GM21786 (cell line): ENCODE data around the gene SMIM11.

Source experiments
- ATAC-seq: cut with Tn5 transposase; IDR thresholded peaks from one replicate; pipeline ENCODE4 v1.9.1; 2021; ENCODE audit not compliant: unreplicated experiment

SMIM11 gene, protein sequence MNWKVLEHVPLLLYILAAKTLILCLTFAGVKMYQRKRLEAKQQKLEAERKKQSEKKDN

DNA sequence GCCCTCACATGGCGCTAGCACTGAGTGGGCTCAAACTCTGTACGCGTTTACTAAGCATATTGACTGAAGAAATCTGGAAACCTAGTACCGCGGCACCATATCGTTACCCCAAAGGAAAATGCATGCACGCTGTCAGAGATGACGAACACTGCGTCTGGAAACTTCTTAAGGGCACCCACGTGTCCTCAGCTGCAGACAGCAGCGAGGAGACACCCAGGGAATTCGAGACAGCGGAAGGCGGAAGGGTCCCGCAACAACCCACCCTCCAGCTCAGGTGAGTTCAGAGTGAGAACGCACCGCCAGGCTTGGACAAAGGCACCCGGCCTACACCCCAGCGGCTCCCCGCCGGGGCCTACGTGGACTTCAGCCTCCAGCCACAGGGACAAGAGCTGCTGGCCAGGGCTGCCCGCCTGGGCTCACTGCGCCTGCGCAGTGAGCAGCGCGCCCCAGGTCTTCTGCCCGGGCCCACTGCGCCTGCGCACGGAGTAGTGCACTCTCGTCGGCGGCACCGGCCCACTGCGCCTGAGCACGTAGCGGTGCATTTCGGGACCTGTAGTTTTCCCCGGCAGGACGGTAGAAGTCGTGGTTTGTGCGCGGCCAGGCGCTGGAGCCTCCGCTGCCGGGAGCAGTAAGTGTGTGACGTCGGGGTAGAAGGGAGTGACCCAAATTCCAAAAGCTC, at the start of gene SMIM11:
TSS of gene SMIM11 (plus strand) at position 568 of the 679 bp plus-strand sequence. CDS start 3,998 bp downstream, outside the sequence.
- ATAC-seq, result peak; percentile 93

DNA sequence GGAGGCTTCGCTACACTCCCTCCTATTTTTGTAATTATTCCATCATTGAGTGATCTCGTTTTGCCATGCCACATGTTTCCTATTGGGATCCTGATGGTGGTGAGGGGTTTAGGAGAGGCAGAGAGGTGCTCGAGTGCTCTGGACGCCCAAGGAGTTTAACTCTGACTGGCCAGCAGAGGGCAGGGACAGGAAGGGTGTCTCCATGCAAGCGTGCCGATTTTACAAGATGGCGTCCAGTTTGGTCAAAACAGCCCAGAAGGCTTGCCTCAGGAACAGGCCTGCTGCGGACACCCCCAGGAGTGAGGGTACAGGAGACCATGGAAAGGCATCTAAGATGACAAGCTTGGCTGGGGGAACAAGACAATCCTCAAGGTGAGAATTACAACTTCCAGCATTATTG, 45.3 kb upstream of the SMIM11 start:
- ATAC-seq, result no peak

DNA sequence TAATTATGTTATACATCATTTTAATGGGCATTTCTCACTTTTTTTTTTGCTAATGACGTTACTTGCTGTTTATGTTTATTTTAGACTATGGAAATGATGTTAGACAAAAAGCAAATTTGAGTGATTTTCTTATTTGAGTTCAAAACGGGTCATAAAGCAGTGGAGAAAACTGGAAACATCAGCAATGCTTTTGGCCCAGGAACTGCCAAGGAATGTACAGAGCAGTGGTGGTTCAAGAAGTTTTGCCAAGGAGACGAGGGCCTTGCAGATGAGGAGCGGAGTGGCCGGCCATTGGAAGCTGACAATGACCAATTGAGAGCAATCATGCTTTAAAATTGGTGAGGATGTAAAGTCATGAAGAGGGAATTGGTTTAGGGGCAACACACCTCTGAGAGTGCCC, 43.6 kb upstream of the SMIM11 start:
- no peak for ATAC-seq

DNA sequence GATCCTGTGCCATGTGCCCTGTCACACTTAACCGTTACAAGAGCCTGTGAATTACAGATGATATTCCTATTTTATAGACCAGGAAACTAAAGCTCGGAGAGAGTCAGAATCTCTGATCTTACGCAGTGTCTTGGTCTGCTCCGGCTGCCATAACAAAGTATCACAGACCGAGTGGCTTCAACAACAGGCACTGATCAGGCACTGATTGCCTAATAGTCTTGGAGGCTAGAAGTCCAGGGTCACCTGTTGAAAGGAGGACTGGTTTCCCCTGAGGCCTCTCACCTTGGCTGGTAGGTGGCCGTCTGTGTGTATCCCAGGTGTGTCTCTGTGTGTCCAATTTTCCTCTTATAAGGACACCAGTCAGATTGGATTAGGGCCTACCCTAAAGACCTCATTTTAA, 43.0 kb upstream of the SMIM11 start:
- ATAC-seq, result no peak

DNA sequence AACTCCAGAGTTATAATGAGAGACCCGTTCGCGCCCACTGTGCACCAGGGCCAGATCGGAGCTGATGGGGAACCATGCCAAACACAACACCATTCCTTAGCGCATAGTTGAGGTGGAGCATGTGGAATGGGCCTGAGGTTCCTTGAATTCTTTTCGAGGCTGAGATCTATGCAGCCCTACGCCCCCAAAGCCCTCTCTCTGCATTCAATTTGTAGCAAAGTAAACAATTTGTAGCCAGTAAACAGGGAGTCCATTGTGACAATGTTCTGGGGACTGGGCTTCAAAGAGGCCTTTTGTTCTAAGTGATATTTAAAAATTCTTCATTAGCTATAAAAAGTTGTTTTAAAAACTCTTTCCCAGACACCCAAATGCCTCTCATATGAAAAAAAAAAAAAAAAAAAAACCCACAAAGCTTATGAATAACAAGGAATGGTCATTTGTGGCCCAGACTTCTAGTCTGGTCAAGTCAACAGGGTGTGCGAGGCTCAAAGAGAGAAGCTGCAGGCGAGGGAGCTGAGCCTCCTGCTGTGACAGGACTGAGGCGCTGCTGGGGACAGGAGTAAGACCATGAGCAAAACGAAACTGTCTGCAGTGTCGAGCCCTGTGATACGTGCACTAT, 42.1 kb upstream of the SMIM11 start:
- no peak for ATAC-seq

DNA sequence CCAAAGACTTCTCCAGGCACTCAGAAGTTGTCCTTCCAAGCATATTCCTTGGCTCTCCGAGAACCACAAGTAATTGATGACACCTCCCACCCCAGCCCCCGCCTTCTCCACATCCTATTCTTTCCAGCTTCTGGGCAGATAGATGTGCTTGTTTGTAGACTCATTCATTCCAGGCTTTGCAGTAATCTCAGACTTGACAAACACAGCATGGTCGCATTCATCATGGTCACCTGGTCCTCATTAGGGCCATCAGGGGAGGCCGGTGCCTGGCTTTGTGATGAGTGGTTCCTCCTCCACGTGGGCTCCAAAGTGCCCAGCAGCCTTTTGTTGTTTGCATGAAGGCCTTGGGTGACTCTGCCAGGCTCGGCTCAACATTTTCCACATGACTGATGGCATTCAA, 40.0 kb upstream of the SMIM11 start:
- no peak for ATAC-seq

DNA sequence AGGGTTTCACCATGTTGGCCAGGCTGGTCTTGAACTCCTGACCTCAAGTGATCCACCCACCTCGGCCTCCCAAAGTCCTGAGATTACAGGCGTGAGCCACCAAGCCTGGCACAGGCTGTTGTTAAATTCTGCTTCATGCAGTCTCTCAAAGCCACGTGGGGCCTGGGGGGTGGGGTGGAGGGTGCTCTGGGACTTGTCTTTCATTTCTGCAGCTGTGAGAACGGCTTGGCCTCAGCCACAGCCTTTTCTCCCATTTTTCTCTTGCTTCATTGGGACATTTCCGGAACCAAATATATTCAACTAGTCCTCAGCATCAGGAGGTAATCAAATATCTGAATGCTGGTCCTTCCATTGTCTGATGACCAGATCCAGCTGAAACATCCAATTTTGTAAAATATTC, 39.1 kb upstream of the SMIM11 start:
- no peak for ATAC-seq

DNA sequence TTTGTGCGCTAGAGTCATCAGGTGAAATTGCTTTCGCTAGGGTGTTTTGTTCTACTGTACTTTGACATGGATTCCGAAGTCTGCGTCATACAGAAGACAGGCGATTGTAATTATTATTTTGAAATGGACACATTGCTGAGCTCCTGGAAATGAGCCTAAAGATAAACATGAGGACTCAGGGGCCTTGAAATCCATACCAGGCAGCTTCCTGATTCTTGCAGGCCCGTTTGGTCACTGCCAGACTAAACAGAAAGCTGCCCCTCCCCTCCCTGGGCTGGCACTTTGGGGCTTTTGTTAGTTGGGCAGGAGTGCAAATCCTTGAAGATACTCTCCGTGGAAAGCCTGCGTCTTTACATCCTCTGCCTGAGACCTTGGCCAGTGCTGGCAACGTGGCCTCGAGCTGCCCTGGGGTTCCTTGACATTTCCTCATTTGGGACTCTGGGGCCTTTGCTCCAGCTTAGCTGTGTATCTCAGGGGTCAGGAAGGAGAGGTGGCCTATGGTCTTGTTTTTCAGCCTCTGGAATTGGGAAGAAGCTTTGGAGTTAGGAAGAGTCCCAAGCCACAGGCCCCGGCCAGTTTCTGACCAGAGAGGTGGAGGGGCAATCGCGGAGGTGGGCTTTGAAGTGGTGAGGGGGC, 38.4 kb upstream of the SMIM11 start:
- no peak for ATAC-seq

DNA sequence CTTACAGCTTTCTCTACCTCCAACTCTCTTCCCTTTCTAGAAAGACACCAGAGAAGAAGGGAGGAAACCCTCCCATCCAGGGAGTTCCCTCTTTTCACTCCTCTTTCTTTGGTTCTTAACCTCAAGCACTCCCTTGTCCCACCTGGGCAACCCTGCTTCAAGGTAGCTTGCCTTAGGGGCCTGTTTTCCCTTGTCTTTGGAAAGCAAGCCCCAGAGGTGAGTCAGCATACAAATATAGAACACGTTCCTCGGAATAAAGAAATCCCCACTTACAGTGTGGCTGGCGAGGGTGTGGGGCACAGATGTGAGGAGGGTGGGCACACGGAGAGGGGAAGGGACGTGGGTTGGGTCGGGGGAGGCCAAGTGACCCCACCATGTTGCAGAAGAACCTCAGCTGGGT, 37.6 kb upstream of the SMIM11 start:
- ATAC-seq, result no peak

DNA sequence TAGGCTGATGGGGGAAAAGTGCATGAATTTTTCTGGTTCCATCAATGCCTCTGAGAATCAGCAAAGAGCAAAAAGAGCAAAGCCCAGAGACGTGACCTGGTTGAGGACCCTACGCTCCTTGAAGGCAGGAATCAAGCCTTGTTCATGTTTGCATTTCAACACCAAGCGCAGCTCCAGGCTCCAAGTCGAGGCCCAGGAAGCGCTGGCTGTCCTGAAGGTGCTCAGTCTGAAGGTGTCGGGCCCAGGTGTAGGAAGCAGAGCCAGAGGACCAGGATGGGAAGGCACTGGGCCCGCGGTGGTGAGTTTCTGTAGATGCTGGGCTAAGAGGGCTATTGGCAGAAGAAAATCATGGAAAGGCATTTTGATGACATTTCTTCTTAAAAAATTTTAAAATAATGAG, 37.1 kb upstream of the SMIM11 start:
- no peak for ATAC-seq

DNA sequence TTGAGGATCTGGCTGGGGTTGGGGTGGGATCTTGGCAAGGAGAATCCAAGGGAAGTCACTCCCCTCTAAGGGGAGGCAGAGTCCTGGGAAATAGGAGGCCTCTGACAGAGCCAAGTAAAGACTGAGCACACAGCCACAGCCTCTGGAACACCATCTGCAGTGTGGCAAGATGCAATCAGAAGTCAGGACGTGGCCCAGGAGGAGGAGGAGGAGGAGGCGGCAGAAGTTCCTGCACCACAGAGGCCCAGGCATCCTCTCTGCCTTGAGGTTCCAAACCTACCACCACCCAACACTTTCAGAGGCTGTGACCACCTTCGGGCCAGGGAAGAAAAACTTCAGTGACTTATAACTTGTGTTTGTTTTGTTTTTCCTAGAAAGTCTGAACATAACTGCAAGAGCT, 35.2 kb upstream of the SMIM11 start:
- ATAC-seq, result no peak

DNA sequence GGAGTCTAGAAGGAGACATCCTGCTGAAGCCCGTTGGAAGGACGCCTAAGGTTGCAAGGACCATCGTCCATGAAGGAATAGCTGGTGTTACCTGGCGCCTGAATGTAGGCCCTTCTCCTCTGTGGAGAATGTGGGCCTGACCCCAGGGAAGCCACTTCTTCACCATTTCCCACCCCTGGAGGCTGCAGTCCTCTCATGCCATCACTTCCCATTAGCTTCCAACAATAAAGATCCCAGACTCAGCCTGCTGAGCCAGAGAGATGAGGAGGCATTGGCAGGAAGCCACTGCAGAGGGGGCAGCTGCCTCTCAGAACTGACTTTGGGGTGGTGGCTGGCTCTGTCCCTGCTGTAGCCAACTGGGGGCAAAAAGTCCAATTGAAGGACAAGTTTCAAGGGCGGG, 32.8 kb upstream of the SMIM11 start:
- ATAC-seq, result no peak

DNA sequence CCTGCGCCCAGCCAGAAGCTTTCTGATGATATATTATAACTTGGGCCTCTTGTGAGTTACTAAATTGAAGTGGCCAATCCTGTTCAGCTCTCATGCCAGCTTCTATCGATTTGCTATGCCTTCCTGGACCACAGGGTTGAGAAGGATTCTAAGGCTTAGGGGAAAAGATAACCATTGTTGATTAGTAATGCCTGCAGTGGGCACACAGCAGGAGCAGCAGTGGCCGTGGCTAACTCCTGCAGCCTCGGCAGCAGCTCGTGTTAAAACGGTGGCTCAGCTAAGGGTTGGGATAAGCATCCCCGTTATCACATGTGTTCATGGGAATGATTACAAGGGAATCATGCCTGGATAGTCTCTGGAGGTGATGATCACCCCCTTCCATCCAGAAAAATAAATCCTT, 32.0 kb upstream of the SMIM11 start:
- no peak for ATAC-seq

DNA sequence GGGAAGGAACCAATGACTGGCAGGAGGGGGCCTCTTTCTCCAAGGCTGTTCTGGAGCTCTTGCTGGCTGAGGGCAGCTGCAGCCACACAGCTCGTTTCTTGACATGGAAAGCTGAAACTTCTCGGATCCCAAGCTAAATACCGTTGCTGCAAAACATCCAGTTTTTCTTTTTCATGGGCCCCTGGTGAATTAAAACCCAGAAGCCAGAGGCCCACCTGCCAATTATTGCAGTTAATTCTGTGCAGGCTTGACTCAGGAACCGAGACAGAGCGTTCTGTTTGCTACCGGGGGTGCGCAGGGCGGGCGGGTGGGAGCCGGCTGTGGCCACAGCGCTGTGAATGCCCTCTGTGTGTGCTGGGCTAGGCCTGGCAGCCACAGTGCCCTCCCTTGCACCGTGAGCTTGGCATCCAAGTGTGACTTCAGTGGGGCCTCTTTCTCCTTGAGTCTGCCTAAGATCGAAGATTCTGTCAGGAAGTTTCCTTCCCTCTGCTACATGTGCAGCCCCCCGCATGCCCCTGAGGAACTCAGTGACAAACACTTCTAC, 31.4 kb upstream of the SMIM11 start:
- no peak for ATAC-seq

DNA sequence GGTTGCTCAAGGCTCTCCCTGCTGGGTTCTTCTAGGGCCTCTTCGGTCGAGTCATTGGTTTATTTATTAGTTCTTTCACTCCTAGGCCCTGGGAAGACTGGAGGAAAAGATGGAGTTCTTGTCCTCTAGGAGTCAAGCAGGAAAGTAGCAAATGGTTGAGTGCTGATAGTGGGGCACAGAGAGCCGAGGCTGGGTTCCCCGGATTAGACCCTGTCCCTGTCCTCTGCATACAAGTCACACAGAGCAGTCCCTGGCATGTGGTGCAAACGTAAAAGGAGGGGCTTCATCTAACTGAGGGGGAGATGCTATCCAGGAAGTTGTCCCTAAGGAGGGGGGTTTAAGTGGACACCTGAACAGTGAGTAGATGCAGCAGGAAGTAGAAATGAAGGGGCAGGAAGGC, 30.7 kb upstream of the SMIM11 start:
- ATAC-seq, result no peak

DNA sequence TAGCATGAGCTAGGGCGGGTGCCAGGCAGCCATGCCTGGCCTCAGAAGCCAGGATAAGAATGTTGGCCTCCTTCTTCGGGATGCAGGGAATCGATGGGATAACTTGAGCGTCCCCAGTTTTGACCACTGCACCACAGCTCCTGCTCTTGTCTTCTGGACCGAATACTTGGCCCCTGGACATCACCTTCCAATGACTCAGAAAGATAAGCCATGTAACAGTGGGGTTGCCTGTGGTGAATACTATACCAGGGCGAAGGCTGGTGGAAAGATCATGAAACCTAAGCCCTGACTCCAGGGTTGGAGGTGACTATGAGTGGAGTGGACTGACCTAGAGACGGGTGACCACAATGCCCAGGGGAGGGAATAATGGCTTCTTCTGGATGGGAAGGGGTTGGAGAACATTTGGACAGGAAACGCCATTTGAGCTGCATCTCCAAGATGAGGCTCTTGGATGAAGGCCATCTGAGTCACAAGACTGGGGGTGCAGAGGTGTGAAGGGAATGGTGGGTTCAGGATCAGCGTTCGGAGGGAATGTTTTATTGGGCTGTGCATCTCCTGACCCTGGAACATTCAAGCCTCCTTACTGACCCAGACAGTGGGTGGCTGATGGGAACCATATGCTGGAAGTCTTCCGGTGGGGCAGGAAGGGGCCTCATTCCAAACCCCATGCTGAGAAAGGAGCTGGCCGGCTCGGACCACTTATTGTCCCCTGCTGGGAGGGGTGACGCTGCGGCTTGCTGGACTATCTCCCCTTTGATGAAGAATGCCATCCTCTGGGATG, 30.0 kb upstream of the SMIM11 start:
- ATAC-seq, result no peak

DNA sequence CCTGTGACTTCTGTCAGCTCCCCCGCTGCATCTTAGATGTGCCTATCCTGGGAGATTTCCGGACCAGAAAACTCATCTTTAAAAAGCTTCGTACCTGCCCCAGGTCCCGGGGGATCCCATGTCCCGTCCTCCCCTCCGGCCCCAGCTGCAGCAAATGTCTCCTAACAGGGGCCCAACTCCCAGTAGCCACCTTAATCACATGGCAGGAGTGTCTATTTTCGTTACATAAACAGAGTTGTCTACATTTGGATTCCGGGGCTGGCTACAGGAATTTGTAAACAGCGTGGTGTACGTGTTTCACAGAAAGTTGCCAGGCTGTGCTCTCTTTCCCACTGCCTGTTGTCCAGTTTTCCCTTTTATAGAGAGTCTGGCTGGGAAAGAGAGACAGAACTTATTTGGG, 29.4 kb upstream of the SMIM11 start:
- no peak for ATAC-seq

DNA sequence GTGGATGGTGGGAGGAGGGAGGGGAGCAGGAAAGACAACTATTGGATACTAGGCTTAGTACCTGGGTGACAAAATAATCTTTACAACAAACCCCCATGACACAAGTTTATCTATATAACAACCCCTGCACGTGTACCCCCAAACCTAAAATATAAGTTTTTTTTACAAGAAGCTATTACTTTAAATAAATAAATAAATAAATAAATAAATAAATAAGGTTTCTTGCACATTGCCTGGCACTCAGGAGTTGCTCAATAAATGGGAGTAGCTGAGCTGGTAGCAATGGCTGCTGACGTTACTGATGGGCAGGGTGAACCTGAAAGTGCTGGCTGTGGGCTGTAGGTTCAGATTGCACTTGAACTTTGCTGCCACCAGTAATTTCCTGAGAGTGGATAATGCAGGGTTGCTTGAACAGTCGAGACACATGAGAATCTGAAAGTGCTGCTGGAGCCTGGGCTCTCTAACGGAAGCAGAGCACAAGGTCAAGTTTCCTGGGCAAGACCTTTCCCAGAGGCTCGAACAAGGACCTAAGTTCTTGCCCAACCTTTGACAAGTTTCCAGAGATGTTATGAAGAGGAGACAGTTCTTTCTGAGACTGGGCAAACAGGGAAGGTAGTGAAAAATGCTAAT, 26.3 kb upstream of the SMIM11 start:
- ATAC-seq, result no peak

DNA sequence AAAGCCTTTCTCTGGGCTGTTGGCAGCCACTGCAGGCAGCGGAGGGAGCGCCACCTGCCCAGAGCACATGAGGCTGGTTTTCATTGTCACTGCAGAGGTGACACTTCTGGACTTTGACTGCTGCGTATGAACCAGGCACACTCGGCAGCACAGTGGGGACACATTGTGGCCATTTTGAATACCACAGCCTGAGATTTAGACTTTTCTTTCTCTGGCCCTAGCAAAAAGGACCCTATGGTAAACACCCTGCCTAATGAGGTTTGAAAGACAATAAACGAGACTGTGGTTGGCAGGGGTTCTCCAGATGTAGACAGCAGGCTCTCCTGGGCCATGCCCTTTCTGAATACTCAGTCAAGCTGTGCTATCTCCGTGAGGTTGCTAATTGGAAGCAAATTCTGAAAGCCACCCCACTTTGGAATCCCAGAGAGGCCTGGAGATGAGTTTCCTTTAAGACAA, 23.5 kb upstream of the SMIM11 start:
- ATAC-seq, result peak; percentile 69

DNA sequence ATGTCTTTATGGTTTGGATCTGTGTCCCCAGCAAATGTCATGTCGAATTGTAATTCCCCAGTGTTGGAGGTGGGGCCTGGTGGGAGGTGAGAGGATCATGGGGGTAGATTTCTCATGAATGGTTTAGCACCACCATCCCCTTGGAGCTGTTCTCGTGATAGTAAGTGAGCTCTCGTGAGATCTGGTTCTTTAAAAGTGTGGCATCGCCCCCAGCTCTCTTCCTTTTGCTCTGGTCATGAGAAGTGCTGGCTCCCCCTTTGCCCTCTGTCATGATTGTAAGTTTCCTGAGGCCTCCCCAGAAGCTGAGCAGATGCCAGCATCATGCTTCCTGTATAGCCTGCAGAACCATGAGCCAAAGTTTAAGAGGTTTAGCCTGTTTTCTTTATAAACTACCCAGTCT, 22.8 kb upstream of the SMIM11 start:
- ATAC-seq, result no peak

DNA sequence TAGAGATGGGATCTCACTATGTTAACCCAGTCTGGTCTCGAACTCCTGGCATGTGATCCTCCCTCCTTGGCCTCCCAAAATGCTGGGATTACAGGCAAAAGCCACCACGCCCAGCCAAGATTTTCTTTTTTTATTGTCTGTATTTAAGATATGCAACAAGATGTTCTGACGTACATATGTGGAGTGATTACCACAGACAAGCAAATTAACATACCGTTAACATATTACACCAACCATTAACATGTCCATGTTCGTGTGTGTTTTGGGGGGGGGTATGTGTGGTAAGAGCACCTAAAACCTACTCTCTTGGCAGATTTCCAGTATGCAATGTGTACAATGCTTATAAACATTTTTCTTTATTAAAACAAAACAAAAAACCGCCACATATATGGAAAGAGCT, 22.1 kb upstream of the SMIM11 start:
- ATAC-seq, result no peak
